Naive B cell (primary cell): ENCODE data around the gene GAB2. TPM values are rescaled to one million over a fixed set of nuclear protein-coding genes. Genes with fewer than 3 reads are reported as not detected.
A peak's percentile ranks its signal among the peaks of the same experiment; 100 is the strongest.
"Not testable (repeated sequence)": the region's sequence is repeated elsewhere in the genome, so short reads cannot be mapped to it uniquely, and the experiment has no call there.

Experiments
- ATAC-seq, 2 donors: fragments of 150-1000 bp; cut with Tn5 transposase; 2 replicates each; pipeline ENCODE4 v1.10.0; 2021; ENCODE audit warnings: low read depth in 2 of 2, mild to moderate bottlenecking in 2 of 2, moderate library complexity in 2 of 2
- DNase-seq: peaks from one replicate; pipeline ENCODE4 v3.0.0; 2022
- H3K27ac Mint-ChIP-seq, 6 donors: one replicate each; pipeline ENCODE4 v1.8.0; 2020 to 2022; ENCODE audit warnings: mild to moderate bottlenecking in 6 of 6, mixed read lengths in 6 of 6, moderate library complexity in 5 of 6, inconsistent platforms in 2 of 6
- H3K27me3 Mint-ChIP-seq, 3 donors: one replicate each; pipeline ENCODE4 v1.8.0; 2021 to 2022; ENCODE audit warnings: mixed read lengths in 3 of 3, mild to moderate bottlenecking in 1 of 3
- H3K36me3 Mint-ChIP-seq, 2 donors: one replicate each; pipeline ENCODE4 v1.8.0; 2020 to 2022; ENCODE audit warnings: mixed read lengths in 2 of 2, inconsistent platforms in 1 of 2, mild to moderate bottlenecking in 1 of 2
- H3K4me1 Mint-ChIP-seq, 3 donors: one replicate each; pipeline ENCODE4 v1.8.0; 2020 to 2022; ENCODE audit warnings: mixed read lengths in 3 of 3, inconsistent platforms in 1 of 3, mild to moderate bottlenecking in 1 of 3, moderate library complexity in 1 of 3
- H3K4me3 Mint-ChIP-seq, 8 donors: one replicate each; pipeline ENCODE4 v1.8.0; 2020 to 2022; ENCODE audit warnings: mild to moderate bottlenecking in 8 of 8, mixed read lengths in 8 of 8, moderate library complexity in 8 of 8, inconsistent platforms in 2 of 8
- H3K9me3 Mint-ChIP-seq, 7 donors: one replicate each; pipeline ENCODE4 v1.8.0; 2020 to 2022; ENCODE audit warnings: mixed read lengths in 7 of 7, mild to moderate bottlenecking in 5 of 7, inconsistent platforms in 2 of 7, moderate library complexity in 1 of 7
- polyA plus RNA-seq, 6 donors: library from polyadenylated mRNA; unstranded; fragments of 300-500 nt; fragmentation: Illumina TruSeq; gene quantifications; one replicate each; pipeline ENCODE4 v1.2.3, GENCODE V29; 2021; ENCODE audit warnings: low read depth in 6 of 6

The GAB2 gene
- polyA plus RNA-seq, 6 donors from 2014 or later: 0.71 to 4.2 (median 2.2) TPM

- Mint-ChIP-seq H3K27ac (no peak overlapping the region), H3K4me3 (no peak overlapping the region), H3K36me3 (peaks cover 19% of the 10 kb centered on the region in 2 donors), H3K9me3 (peaks cover 5 to 19% (median 14%) of the 10 kb centered on the region in 7 donors), H3K4me1 (peaks cover 0 to 9% (median 0%) of the 10 kb centered on the region in 3 donors), H3K27me3 (no peaks in the 10 kb centered on the region)
- DNase-seq: no peak
- no peak for ATAC-seq
Observed at GRCh38 chr11:78277314-78277994, 140.2 kb downstream of the GAB2 start.

- H3K27me3 Mint-ChIP-seq: no peaks in the 10 kb centered on the region
- peaks cover 28 to 31% of the 10 kb centered on the region in 2 donors for H3K36me3 Mint-ChIP-seq
- peaks cover 0 to 9% (median 0%) of the 10 kb centered on the region in 3 donors for H3K4me1 Mint-ChIP-seq
- H3K27ac Mint-ChIP-seq: no peak overlapping the region
- H3K4me3 Mint-ChIP-seq: no peak overlapping the region
- ATAC-seq (no peak), DNase-seq (no peak)
- peaks cover 5 to 30% (median 22%) of the 10 kb centered on the region in 7 donors for H3K9me3 Mint-ChIP-seq
Observed at GRCh38 chr11:78276311-78276710, 141.3 kb downstream of the GAB2 start.

- Mint-ChIP-seq H3K9me3 (peaks cover 5 to 30% (median 22%) of the 10 kb centered on the region in 7 donors), H3K4me1 (no peaks in the 10 kb centered on the region), H3K27ac (no peak overlapping the region), H3K4me3 (no peak overlapping the region), H3K27me3 (no peaks in the 10 kb centered on the region), H3K36me3 (peaks cover 28 to 31% of the 10 kb centered on the region in 2 donors)
- DNase-seq (no peak), ATAC-seq (no peak)
Observed at GRCh38 chr11:78274739-78275138, 142.9 kb downstream of the GAB2 start.

- H3K4me3 Mint-ChIP-seq, ATAC-seq, DNase-seq, H3K27me3 Mint-ChIP-seq, H3K4me1 Mint-ChIP-seq: not testable (repeated sequence)
- H3K36me3 Mint-ChIP-seq: peaks cover 28 to 39% of the 10 kb centered on the region in 2 donors
- peak overlapping the region in 1 of 6 donors; percentile 33 for H3K27ac Mint-ChIP-seq
- H3K9me3 Mint-ChIP-seq: peaks cover 5 to 30% (median 22%) of the 10 kb centered on the region in 7 donors
Observed at GRCh38 chr11:78272625-78273269, 144.9 kb downstream of the GAB2 start.

- not testable (repeated sequence) for H3K4me3 Mint-ChIP-seq, H3K27me3 Mint-ChIP-seq, H3K4me1 Mint-ChIP-seq, ATAC-seq, DNase-seq
- peak overlapping the region in 3 of 6 donors; percentile 40 to 77 (median 52) for H3K27ac Mint-ChIP-seq
- H3K36me3 Mint-ChIP-seq: peaks cover 28 to 39% of the 10 kb centered on the region in 2 donors
- peaks cover 5 to 30% (median 22%) of the 10 kb centered on the region in 7 donors for H3K9me3 Mint-ChIP-seq
Observed at GRCh38 chr11:78271801-78272200, 145.8 kb downstream of the GAB2 start.

- no peaks in the 10 kb centered on the region for H3K27me3 Mint-ChIP-seq
- ATAC-seq (no peak), DNase-seq (no peak)
- peaks cover 0 to 4% (median 0%) of the 10 kb centered on the region in 3 donors for H3K4me1 Mint-ChIP-seq
- peaks cover 5 to 30% (median 22%) of the 10 kb centered on the region in 7 donors for H3K9me3 Mint-ChIP-seq
- no peak overlapping the region for H3K4me3 Mint-ChIP-seq
- H3K27ac Mint-ChIP-seq: peak overlapping the region in 1 of 6 donors; percentile 26
- H3K36me3 Mint-ChIP-seq: peaks cover 28 to 39% of the 10 kb centered on the region in 2 donors
Observed at GRCh38 chr11:78270971-78271370, 146.6 kb downstream of the GAB2 start.

- ATAC-seq: no peak
- no peak overlapping the region for H3K4me3 Mint-ChIP-seq
Observed at GRCh38 chr11:78269806-78270205, 147.8 kb downstream of the GAB2 start.

GRCh38 chr11:78268591-78269410 is 148.8 kb downstream of the GAB2 start:
- H3K36me3 Mint-ChIP-seq: peaks cover 22 to 28% of the 10 kb centered on the region in 2 donors
- peaks cover 0 to 4% (median 0%) of the 10 kb centered on the region in 3 donors for H3K4me1 Mint-ChIP-seq
- H3K27ac Mint-ChIP-seq: no peak overlapping the region
- peaks cover under 1 to 25% (median 17%) of the 10 kb centered on the region in 7 donors for H3K9me3 Mint-ChIP-seq
- no peaks in the 10 kb centered on the region for H3K27me3 Mint-ChIP-seq
- no peak overlapping the region for H3K4me3 Mint-ChIP-seq
- DNase-seq (no peak), ATAC-seq (no peak)

More at GRCh38 chr11:78269806-78270205, 147.8 kb downstream of the GAB2 start:
- peaks cover 5 to 30% (median 22%) of the 10 kb centered on the region in 7 donors for H3K9me3 Mint-ChIP-seq
- H3K27ac Mint-ChIP-seq: no peak overlapping the region
- peaks cover 0 to 4% (median 0%) of the 10 kb centered on the region in 3 donors for H3K4me1 Mint-ChIP-seq
- H3K36me3 Mint-ChIP-seq: peaks cover 28 to 34% of the 10 kb centered on the region in 2 donors
- no peak for DNase-seq
- no peaks in the 10 kb centered on the region for H3K27me3 Mint-ChIP-seq

GRCh38 chr11:78266451-78266850 is 151.2 kb downstream of the GAB2 start:
- DNase-seq: no peak
- H3K27me3 Mint-ChIP-seq: no peaks in the 10 kb centered on the region
- H3K9me3 Mint-ChIP-seq: peaks cover 0 to 2% (median 0%) of the 10 kb centered on the region in 7 donors
- H3K4me3 Mint-ChIP-seq: no peak overlapping the region
- H3K36me3 Mint-ChIP-seq: peaks cover 0 to 9% of the 10 kb centered on the region in 2 donors
- no peak for ATAC-seq
- H3K4me1 Mint-ChIP-seq: peaks cover 0 to 7% (median 0%) of the 10 kb centered on the region in 3 donors
- H3K27ac Mint-ChIP-seq: peak overlapping the region in 1 of 6 donors; percentile 46

GRCh38 chr11:78265326-78265725 is 152.3 kb downstream of the GAB2 start:
- Mint-ChIP-seq H3K9me3 (no peaks in the 10 kb centered on the region), H3K4me3 (no peak overlapping the region), H3K4me1 (peaks cover 0 to 7% (median 0%) of the 10 kb centered on the region in 3 donors), H3K27ac (no peak overlapping the region), H3K27me3 (no peaks in the 10 kb centered on the region), H3K36me3 (peaks cover 0 to 7% of the 10 kb centered on the region in 2 donors)
- DNase-seq: no peak
- ATAC-seq: no peak

GRCh38 chr11:78262691-78263090 is 154.9 kb downstream of the GAB2 start:
- DNase-seq (no peak), ATAC-seq (no peak)
- Mint-ChIP-seq H3K4me1 (peaks cover 0 to 7% (median 0%) of the 10 kb centered on the region in 3 donors), H3K4me3 (no peak overlapping the region), H3K27ac (peak overlapping the region in 1 of 6 donors; percentile 74), H3K9me3 (no peaks in the 10 kb centered on the region), H3K36me3 (no peaks in the 10 kb centered on the region), H3K27me3 (no peaks in the 10 kb centered on the region)

GRCh38 chr11:78262238-78262637 is 155.4 kb downstream of the GAB2 start:
- no peak overlapping the region for H3K4me3 Mint-ChIP-seq
- H3K27me3 Mint-ChIP-seq: no peaks in the 10 kb centered on the region
- H3K36me3 Mint-ChIP-seq: no peaks in the 10 kb centered on the region
- no peaks in the 10 kb centered on the region for H3K9me3 Mint-ChIP-seq
- DNase-seq (no peak), ATAC-seq (no peak)
- no peak overlapping the region for H3K27ac Mint-ChIP-seq
- peaks cover 0 to 7% (median 0%) of the 10 kb centered on the region in 3 donors for H3K4me1 Mint-ChIP-seq

GRCh38 chr11:78261828-78262227 is 155.8 kb downstream of the GAB2 start:
- Mint-ChIP-seq H3K27me3 (no peaks in the 10 kb centered on the region), H3K4me3 (no peak overlapping the region), H3K4me1 (peaks cover 0 to 7% (median 0%) of the 10 kb centered on the region in 3 donors), H3K27ac (no peak overlapping the region), H3K9me3 (no peaks in the 10 kb centered on the region), H3K36me3 (no peaks in the 10 kb centered on the region)
- DNase-seq (no peak), ATAC-seq (no peak)
